Stimulated activated CD8-positive, alpha-beta memory T cell treated with anti-CD3 and anti-CD28 coated beads, Interleukin-7, amount 100 ng/mL, for 24 hours (primary cell): ENCODE results near the gene MOB3B.

Source experiments
- DNase-seq: peaks from one replicate; pipeline ENCODE4 v3.0.0-alpha.2; 2020; ENCODE audit warnings: low read depth

MOB3B gene

DNA sequence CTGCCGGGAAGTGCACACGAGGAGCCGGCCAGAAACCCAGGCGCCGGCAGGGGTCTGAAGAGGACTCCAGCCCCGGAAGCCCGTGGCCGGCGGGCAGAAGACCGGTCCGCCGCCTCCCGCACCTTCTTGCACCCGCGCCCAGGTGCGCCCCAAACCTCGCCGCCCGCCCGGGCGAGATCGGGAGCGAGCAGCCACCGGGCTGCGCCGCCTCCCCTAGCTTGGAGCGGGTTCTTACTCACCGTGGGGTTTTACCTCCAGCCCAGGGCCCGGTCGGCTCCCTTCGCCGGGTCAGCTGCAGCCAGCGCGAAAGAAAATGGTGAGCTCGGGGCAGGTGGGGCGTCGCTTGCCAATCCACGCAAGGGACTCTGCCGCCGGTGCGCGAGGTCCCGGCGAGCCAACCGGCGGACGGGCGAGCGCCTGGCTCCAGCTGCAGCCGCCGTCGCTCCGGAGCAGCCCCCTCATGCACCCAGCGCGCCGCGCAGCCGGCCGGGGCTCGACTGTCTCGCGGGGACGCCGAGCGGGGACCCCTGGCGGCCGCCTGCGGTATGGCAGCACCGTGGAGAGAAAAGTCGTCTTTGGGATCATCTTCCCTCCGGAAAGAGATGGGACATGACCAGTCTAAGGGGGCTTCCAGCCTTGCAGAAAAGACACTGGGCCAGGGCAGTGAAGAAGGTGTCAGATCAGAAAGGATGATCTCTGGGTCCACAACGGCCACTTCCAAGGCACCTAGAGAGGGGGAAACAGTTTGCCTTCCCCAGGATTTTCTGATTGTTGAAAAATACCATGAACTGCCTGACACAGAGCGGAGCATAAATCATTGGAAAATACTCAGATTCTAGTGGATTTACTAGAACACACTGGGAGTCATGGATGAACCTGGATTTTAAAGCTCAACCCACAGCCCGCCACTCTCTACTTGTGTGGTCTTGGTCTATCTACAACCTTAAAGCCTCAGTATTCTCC lies at the start of gene MOB3B:
Gene MOB3B, minus strand, starts transcription at position 499 of the 963 bp plus-strand sequence. CDS start 74,264 bp downstream, outside the sequence.
- peak; percentile 61 for DNase-seq

DNA sequence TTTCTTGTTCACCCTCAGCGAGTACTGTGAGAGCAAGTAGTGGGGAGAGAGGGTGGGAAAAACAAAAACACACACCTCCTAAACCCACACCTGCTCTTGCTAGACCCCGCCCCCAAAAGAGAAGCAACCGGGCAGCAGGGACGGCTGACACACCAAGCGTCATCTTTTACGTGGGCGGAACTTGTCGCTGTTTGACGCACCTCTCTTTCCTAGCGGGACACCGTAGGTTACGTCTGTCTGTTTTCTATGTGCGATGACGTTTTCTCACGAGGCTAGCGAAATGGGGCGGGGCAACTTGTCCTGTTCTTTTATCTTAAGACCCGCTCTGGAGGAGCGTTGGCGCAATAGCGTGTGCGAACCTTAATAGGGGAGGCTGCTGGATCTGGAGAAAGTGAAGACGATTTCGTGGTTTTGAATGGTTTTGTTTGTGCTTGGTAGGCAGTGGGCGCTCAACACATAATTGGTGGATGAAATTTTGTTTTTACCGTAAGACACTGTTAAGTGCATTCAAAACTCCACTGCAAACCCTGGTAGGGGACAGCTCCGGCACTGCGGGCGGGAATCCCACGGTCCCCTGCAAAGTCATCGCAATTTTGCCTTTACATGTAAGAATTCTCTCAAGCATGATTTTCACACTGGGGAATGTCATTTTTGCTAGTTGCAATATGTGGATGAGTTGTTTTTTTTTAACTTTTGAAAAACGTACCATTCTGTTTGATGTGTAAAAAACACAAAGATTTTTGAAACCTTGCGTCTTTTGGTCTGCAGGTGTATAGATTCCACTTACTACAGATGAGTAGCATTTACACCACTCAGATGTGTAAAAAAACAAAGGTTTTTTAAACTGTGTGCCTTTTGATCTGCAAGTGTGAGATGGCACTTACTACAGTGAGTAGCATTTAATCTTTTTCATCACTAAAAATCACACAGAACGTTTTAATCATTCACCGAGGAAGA lies 44.3 kb upstream of the MOB3B start:
- peak; percentile 88 for DNase-seq

DNA sequence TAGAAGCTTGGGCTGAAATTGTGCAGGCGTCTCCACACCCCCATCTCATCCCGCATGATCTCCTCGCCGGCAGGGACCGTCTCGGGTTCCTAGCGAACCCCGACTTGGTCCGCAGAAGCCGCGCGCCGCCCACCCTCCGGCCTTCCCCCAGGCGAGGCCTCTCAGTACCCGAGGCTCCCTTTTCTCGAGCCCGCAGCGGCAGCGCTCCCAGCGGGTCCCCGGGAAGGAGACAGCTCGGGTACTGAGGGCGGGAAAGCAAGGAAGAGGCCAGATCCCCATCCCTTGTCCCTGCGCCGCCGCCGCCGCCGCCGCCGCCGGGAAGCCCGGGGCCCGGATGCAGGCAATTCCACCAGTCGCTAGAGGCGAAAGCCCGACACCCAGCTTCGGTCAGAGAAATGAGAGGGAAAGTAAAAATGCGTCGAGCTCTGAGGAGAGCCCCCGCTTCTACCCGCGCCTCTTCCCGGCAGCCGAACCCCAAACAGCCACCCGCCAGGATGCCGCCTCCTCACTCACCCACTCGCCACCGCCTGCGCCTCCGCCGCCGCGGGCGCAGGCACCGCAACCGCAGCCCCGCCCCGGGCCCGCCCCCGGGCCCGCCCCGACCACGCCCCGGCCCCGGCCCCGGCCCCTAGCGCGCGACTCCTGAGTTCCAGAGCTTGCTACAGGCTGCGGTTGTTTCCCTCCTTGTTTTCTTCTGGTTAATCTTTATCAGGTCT lies 43.5 kb upstream of the MOB3B start, which contains the start of gene C9orf72:
Gene C9orf72, minus strand, starts transcription at position 564 of the 716 bp plus-strand sequence. CDS start 6,361 bp downstream, outside the sequence.
- DNase-seq = peak; percentile 64

DNA sequence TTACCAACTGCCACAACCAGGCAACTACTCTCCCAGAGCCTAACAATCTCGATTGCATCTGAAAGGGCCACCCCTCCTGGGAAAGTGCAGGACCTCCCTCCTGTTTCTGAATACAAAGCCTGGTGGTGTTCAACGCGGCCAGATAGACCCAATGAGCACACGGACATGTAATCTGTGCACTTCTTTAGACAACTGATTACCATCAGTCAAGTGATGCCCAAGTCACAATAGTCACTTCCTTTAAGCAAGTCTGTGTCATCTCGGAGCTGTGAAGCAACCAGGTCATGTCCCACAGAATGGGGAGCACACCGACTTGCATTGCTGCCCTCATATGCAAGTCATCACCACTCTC lies 42.9 kb upstream of the MOB3B start:
- no peak for DNase-seq

DNA sequence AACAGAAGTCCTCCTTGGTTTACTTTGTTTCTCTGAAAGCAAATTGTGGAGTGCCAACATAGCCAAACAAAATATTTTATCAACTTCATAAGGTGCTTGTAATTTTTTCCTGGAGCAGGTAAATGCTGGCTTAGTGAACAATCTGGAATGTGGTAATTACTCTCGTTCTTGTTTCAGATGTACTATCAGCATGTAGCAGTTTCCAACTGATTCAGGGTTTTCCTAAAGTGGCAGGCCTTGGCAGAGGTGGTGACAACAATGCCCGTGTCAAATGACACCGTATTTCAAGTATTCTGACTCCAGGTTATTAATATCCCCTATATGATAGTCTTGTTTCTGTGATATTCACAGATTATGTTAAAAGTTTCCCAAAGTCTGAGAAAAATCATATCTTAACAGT lies 42.4 kb upstream of the MOB3B start:
- DNase-seq = no peak

- no peak for DNase-seq
Observed at GRCh38 chr9:27571011-27571410, 41.4 kb upstream of the MOB3B start.

- no peak for DNase-seq
Observed at GRCh38 chr9:27569406-27569805, 39.8 kb upstream of the MOB3B start.

DNA sequence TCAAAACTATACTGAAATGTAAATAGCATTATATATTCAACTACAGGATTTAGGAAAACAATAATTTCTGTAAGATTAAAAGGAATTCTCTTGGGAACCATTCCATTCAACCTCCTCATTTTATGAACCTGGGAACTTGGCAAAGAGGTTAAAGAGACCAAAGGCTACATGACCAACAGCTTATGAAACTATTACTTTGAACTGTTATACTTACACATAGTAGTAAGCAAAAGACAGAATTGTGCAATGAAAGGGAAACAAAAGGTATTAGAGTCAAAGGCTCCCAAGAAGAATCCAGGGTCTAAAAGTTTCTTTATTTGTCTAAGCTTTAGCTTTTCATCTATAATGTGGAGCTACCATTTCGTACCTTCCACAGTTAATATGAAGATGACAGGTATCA lies 36.5 kb upstream of the MOB3B start:
- DNase-seq = no peak

GRCh38 chr9:27565696-27566095 lies 36.1 kb upstream of the MOB3B start:
- no peak for DNase-seq

GRCh38 chr9:27564670-27565069 lies 35.1 kb upstream of the MOB3B start:
- DNase-seq = no peak

GRCh38 chr9:27563738-27564430 lies 34.3 kb upstream of the MOB3B start:
- no peak for DNase-seq

GRCh38 chr9:27561685-27562084 lies 32.1 kb upstream of the MOB3B start:
- no peak for DNase-seq

- DNase-seq = no peak
Observed at GRCh38 chr9:27560457-27560856, 30.8 kb upstream of the MOB3B start.

DNA sequence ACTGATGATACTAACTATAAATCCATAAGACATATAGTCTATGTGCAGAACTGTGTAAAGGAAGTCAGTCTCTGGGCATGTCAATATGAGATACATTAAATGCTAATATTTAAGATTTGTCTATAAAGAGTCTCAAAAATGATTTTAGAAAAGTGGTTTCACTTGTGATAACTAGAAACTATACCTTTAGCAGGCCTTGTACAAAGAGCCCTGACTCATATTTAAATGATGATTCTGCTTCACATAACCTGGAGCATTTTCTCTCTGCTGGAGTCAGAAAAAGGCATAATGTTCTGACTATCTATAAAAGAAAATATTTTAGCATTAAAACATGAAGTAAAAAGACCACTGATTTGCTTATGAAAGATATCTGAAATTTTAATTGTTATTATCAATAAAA lies 28.7 kb upstream of the MOB3B start:
- no peak for DNase-seq

- no peak for DNase-seq
Observed at GRCh38 chr9:27556470-27556869, 26.9 kb upstream of the MOB3B start.

GRCh38 chr9:27554712-27555111 lies 25.1 kb upstream of the MOB3B start:
- no peak for DNase-seq

- no peak for DNase-seq
Observed at GRCh38 chr9:27549196-27549755, 19.7 kb upstream of the MOB3B start.

GRCh38 chr9:27548055-27548741 lies 18.6 kb upstream of the MOB3B start:
- DNase-seq = no peak

DNA sequence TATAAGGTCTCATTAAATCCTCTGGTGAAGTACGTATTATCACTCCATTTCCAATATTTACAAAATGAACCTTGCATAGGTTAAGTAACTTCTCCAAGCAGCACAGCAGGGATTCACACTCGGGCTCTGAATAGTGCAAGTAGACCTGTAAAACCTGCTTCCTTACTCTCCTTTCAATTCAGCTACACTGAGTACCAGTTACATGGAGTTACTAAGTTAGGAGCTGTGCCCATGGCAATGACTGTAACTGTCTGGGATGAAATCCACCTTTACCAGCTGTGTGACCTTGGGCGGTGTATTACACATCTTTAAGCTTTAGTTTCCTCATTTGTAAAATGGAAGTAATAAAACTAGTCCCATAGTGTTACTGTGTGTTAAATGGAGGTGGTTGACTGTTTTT lies 15.9 kb upstream of the MOB3B start:
- DNase-seq = no peak

DNA sequence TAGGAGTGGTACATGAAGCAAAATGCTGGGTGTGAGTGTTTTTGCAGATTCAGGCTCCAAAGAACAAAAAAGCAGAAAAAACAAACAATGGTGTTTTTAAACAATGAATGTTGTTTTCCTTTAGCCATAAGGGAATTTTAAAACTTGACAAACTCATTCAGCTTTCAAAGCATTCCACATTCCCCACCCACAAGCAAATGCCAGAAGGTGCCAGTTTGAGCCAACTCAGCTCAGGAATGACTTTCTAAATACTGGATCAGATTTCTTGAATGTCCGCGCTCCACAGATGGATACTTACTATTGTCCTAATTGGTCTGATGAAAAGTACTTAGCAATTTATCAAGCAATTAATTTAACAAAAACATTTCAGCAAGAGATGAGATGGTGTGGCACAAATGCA lies 12.9 kb upstream of the MOB3B start:
- DNase-seq = no peak
